NCI-H82 (cell line): ENCODE results near the gene GABRD.

Source experiments
- DNase-seq: peaks from one replicate; lab custom pipeline; 2025; lab: John Stamatoyannopoulos, UW

Gene GABRD

GRCh38 chr1:2039251-2039650 lies 20.1 kb downstream of the GABRD start:
- DNase-seq: no peak

- DNase-seq: no peak
Measured at GRCh38 chr1:2041305-2041704, 22.2 kb downstream of the GABRD start.

GRCh38 chr1:2041887-2042286 lies 22.7 kb downstream of the GABRD start:
- no peak for DNase-seq

GRCh38 chr1:2042830-2043773 lies 24.0 kb downstream of the GABRD start:
- DNase-seq: no peak

- DNase-seq: no peak
Measured at GRCh38 chr1:2043886-2044285, 24.7 kb downstream of the GABRD start.

GRCh38 chr1:2044510-2045319 lies 25.6 kb downstream of the GABRD start:
- peak; percentile 63 for DNase-seq

GRCh38 chr1:2045468-2046173 lies 26.5 kb downstream of the GABRD start:
- no peak for DNase-seq

- peak; percentile 77 for DNase-seq
Measured at GRCh38 chr1:2046174-2046917, 27.2 kb downstream of the GABRD start.

- DNase-seq: no peak
Measured at GRCh38 chr1:2046953-2047748, 28.0 kb downstream of the GABRD start.

GRCh38 chr1:2047749-2048729 lies 28.9 kb downstream of the GABRD start:
- no peak for DNase-seq

- no peak for DNase-seq
Measured at GRCh38 chr1:2049225-2049717, 30.1 kb downstream of the GABRD start.

- peak; percentile 88 for DNase-seq
Measured at GRCh38 chr1:2049718-2050431, 30.7 kb downstream of the GABRD start, which contains the start of gene PRKCZ. Gene PRKCZ (plus strand): TSS chr1:2050411. CDS start chr1:2050631, 220 bp downstream.

- DNase-seq: peak; percentile 45
Measured at GRCh38 chr1:2050461-2050792, 31.3 kb downstream of the GABRD start.

- no peak for DNase-seq
Measured at GRCh38 chr1:2050793-2051682, 31.9 kb downstream of the GABRD start.

GRCh38 chr1:2052054-2052679 lies 33.0 kb downstream of the GABRD start:
- DNase-seq: no peak

GRCh38 chr1:2052756-2053155 lies 33.6 kb downstream of the GABRD start:
- no peak for DNase-seq

- no peak for DNase-seq
Measured at GRCh38 chr1:2053217-2053616, 34.1 kb downstream of the GABRD start.
